Sigmoid colon (tissue), 4 donors: ENCODE data around the gene ERICH6.

Experiments
- CTCF ChIP-seq, 4 experiments: fragments of 450-650 bp in 3 of 4; fragments of 200-600 bp in 1 of 4; IDR thresholded peaks; one replicate each; pipeline ENCODE4 v1.5.1; 2016 to 2019; ENCODE audit warnings: antibody characterized with exemption in 4 of 4, mild to moderate bottlenecking in 3 of 4, moderate library complexity in 2 of 4
- EP300 ChIP-seq, 4 donors: sonication (generic); formaldehyde crosslinking; IDR thresholded peaks; one replicate each; pipeline ENCODE4 v1.6.1; 2017; ENCODE audit warnings: antibody characterized with exemption in 4 of 4
- POLR2A ChIP-seq, 2 donors: fragments of 450-650 bp; IDR thresholded peaks; one replicate each; pipeline ENCODE4 v1.6.1; 2016; ENCODE audit warnings: antibody characterized with exemption in 2 of 2, mild to moderate bottlenecking in 2 of 2, moderate library complexity in 2 of 2
- POLR2AphosphoS5 ChIP-seq, 4 donors: sonication (generic); formaldehyde crosslinking; IDR thresholded peaks; one replicate each; pipeline ENCODE4 v1.6.1; 2017; ENCODE audit warnings: antibody characterized with exemption in 4 of 4

DNA sequence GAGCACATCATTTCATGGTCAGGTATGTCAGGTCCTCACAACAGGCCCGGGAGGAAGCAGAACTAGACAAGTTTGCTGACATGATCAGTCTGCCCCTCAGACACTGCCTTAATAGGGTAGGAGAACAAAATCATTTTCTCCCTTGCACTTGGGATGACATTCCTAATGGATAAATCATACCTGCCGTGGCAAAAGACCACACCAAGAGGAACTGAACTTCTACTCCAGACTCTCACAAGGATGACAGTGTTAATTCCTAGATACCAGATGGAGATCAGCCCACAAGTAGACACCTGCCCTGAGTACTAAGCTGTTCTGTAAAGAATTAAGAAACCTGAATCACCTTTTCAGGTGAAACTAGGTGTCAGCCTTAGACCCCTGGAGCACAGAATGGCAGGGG is 39.8 kb upstream of the ERICH6 start:
- TF ChIP-seq CTCF (IDR thresholded peaks at IDR 0.05) (no peak), POLR2A (IDR thresholded peaks at IDR 0.05) (no peak), POLR2AphosphoS5 (IDR thresholded peaks at IDR 0.05) (no peak), EP300 (IDR thresholded peaks at IDR 0.05) (no peak)
